Right ventricle myocardium superior (tissue), 1 donor: ENCODE data around the gene NUB1. TPM values are rescaled to one million over a fixed set of nuclear protein-coding genes. Genes with fewer than 3 reads are reported as not detected.

ENCODE experiments used
- ATAC-seq: fragments of 200-7000 bp; cut with Tn5 transposase; one replicate; pipeline ENCODE4 v1.9.1; 2020; ENCODE audit warnings: mild to moderate bottlenecking; ENCODE audit not compliant: poor library complexity
- DNase-seq: peaks from one replicate; pipeline ENCODE4 v3.0.0-alpha.2; 2020
- intact Hi-C: fragments of 100-400 bp; cut with DNase I; formaldehyde crosslinking; loops from one replicate; pipeline ENCODE4 v1.11.2; 2022
- total RNA-seq: library from RNA; stranded (reverse); fragmentation: NEBNext Ultra II Directional; extraction: Animal tissue kit (Norgen Biotek cat#: 25700); gene quantifications from one replicate; pipeline ENCODE4 v1.2.1, GENCODE V29; 2021
- donor health status: DM: no; HTN: yes; CAD: no; lungs with severe emphysema.

The NUB1 gene
- total RNA-seq, 1 donor from 2014 or later = 30.8 TPM

DNA sequence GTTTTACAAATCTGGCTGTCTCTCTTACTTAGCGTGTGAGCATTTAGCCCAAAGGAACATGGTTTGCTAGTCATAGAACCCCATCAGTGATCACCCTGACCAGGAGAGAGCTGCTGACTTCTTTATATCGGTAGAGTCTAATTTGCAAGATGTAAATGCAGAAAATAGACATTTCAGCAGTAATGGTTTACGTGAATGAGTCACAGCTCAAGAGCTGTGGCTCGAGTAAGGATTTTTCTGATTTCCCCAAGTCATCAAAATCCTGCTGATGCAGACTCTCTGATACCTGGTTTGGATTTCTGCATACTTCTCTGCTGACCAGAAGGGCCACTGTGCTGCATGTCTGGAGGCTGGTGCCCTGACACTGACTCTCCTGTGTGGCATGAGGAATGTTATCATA lies 25.7 kb downstream of the NUB1 start:
- ATAC-seq (no peak), DNase-seq (no peak)
- intact Hi-C loops = loop anchor here (5.0 kb wide), 1 partner anchor 395 kb away; no protein-coding TSS in a partner anchor

DNA sequence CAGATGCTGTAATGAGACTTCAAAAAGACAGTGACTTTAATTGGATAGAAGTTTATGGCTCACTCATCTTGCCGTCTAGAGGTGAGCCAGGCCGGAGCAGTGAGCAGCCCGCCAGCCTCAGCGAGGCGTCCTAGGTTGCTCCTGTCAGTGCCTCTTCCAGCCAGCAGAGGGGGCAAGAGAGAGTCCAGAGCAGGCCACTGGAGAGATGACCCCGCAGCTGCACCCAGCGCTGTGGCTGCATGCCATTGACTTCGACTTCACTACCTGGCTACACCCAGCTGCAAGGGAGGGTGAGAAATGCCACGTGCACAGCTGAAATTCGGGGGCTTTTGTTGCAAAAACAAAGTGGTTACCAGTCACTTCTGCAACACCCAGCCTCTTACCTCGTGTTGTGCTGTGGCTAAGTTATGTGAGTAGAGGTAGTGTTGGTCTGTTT lies 26.5 kb downstream of the NUB1 start:
- intact Hi-C loops = loop anchor here (2.0 to 5.0 kb wide), 2 partner anchors 81 to 394 kb away; no protein-coding TSS in a partner anchor
- DNase-seq (peak; percentile 90), ATAC-seq (peak; percentile 98)

DNA sequence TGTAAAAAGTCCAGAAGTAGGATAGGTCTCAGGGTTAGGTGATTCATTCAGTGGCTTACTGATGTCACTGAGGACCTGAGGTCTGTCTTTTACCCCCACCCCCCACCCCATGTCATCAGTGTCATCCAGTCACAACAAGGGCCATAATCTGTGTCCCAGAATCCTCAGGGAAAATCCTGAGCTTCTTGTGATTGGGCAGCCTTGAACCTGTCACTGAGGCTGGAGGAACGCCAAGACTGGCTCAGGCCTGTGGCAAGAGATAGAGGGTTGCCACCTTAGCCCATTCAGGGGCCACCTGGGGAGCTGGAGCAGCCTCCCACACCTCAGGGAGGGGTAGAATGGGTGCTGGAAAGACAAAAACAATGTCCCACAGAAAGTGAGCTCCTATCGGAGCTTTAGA lies 29.7 kb downstream of the NUB1 start:
- intact Hi-C loops = no loop called here
- no peak for DNase-seq
- ATAC-seq = no peak

DNA sequence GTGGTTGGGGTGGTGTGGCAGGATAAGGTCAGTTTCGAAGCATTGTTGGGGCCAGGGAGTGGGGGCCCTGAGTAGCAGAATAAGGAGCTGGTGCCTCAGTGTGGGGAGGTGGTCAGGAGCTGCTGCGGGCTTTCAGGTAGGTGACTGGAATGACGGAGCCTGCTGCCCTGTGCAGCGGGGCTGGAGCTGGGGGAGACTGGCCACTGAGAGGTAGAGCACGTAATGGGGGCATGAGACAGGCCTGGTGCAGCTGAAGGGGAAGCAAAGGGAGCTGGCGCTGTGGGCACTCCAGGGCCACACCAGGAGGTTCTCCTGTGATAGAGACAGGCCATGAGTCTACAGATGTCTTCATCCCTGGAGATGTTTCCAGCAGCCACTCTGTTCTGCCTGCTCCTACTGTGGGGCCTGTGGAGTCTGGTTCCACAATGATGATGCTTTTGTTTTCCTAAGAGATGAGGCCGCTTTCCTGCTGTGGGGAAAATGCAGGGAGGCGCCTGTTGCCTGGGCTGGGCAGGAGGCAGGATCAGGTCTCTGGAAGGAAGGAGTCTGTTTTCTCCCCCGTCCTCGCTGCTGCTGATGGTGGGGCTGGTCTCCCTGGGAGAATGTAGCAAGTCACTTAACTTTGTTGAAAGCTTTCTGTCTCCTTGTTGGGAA lies 31.1 kb downstream of the NUB1 start:
- intact Hi-C loops = no loop called here
- no peak for DNase-seq
- ATAC-seq = no peak

DNA sequence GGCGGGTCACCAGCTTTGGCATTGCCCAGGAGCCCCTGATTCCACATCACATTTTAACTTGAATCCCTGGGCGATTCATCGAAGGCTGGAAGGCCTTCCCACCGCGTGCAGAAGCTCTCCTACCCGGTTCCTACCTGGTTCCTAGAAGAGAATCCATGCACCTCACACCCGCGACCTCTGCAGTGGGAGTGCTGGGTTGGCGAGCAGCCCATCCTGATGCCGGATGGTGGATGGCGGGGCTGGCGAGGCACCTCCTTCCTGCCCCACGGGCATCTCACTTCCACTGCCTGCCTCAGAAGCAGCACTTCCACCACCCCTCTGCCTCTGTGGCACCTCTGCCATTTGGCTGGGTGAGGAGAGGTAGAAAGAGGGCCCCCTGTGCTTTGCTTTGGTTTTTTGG lies 32.0 kb downstream of the NUB1 start:
- no peak for DNase-seq
- no peak for ATAC-seq
- intact Hi-C loops = no loop called here

DNA sequence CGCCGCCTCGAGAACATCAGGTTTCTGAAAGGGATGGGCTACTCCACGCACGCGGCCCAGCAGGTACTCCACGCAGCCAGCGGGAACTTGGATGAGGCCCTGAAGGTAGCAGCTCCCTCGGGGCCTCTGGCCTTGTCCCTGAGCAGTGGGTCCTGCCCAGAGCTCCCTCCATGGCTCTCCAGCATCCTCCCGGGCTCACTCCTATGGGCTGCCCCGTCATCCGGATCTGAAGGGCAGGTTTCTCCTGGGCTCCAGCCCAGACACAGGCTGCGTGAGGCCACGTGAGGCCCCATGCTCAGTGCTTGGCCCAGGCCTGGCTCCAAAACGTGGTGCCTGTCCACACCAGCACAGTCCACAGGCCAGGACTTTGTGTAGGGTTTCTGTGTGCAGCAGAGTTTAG lies 32.5 kb downstream of the NUB1 start:
- peak; percentile 83 for ATAC-seq
- no peak for DNase-seq
- intact Hi-C loops = no loop called here

DNA sequence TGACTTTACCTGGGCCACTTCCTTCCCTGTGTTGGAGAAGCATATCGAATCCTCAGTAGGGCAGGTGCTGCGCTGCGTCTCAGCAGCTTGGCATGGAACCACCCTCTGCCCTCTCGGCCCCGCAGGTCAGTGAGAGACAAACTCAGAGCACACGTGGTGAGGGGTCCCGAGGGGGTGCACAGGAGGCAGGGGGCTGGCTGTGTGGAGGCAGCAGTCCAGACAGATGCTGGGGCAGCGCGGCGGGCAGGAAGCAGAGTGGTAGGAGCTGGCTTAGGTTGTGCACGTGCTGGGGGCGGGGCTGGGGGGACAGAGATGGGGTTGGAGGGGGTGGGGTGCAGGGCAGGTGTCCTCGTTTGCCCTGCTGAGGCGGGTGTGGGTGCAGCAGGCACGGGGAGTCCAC lies 33.1 kb downstream of the NUB1 start:
- no peak for DNase-seq
- intact Hi-C loops = no loop called here
- no peak for ATAC-seq

DNA sequence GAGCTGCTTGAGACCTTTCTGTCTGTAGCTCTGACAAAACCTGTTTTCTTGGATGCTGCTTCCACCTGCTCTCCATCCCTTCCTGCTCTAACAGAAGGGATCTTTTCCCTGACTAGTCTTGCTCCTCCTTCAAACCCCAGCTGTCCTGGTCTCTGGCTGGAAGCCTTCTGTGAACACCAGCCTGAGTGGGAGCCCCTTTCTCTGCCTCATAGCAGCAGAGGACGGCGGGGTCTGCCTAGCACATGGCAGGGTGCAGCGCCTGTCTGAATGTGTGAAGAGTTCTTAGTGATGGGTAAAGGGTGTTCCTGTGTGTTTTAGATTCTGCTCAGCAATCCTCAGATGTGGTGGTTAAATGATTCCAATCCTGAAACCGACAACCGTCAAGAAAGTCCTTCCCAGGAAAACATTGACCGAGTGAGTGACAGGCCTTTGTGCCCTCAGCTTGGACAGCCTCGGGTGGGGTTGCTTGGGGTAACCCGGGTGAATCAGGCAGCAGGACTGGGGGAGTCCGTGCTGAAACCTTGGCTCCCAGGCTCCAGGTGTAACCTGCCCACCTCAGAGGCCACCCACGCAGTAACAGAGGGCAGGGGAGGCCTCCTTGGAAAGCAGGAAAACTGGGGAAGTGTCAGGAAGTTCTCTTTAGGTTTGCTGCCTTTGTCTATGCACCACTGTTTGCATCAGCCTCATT lies 34.1 kb downstream of the NUB1 start:
- intact Hi-C loops = no loop called here
- ATAC-seq (no peak), DNase-seq (no peak)

DNA sequence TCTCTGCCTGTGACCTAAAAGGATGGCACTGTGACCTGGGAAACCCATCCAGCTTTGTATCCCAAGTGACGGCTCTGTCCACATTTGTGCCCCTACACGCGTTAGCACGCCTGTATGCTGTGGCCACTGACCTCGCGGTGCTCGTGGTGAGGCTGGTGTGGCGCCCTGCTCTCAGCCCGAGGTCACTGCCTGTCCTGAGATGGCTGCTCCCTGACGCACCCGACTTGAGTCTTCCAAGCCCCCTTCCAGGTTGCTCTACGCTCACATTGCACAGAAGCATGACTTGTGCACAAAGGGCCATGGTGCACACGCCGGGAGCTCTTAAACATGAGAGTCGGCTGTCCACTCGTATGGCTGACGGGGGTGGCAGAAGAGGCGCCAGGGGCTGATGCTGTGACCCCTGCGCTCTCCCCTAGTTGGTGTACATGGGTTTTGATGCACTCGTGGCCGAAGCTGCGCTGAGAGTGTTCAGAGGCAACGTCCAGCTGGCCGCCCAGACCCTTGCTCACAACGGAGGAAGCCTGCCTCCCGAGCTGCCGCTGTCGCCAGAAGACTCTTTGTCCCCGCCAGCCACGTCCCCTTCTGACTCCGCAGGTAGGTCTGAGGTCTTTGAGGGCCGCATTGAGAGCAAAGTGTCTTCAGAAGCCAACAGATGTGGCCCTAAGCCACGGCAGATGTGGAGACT lies 34.7 kb downstream of the NUB1 start:
- ATAC-seq = no peak
- intact Hi-C loops = no loop called here
- no peak for DNase-seq

DNA sequence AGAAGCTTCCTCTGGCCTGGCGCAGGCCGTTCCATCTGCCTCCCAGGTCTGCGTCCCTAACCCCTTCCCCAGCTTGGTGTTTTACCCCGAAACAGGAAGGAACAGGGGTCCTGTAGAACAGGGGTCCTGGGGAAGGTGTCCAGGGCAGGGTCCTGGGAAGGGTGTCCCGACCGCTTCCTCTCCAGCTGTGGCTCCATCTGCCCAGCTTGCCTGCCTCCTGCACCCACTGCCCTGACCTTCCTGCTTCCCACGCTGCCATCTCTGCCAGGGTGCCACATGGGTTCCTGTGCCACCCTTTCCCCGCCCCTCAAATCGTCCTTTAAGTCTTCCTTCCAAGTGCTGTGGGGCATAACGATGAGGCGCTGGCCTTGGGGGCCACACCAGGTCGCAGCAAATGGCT lies 35.8 kb downstream of the NUB1 start:
- DNase-seq = no peak
- intact Hi-C loops = no loop called here

DNA sequence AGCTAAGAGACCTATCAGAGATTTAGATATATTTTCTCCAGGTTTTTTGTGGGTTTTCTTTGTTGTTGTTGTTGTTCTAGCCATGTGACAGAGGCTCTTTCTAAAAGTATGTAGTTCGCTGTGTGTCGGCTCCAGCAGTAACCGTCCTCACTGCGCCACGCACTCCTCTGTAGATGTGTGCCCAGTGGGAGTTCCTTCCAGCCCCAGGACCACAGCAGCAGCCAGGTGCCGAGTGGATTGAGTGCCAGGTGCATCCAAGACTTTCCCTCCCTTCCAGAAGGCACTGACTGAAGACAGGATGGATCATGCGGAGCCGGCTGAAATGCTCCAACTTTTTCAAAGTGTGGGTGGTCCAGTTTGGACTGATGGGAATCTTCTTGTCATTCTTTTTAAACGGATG lies 36.4 kb downstream of the NUB1 start:
- intact Hi-C loops = no loop called here
- ATAC-seq = no peak

More for the DNA sequence above, 35.8 kb downstream of the NUB1 start:
- no peak for ATAC-seq

DNA sequence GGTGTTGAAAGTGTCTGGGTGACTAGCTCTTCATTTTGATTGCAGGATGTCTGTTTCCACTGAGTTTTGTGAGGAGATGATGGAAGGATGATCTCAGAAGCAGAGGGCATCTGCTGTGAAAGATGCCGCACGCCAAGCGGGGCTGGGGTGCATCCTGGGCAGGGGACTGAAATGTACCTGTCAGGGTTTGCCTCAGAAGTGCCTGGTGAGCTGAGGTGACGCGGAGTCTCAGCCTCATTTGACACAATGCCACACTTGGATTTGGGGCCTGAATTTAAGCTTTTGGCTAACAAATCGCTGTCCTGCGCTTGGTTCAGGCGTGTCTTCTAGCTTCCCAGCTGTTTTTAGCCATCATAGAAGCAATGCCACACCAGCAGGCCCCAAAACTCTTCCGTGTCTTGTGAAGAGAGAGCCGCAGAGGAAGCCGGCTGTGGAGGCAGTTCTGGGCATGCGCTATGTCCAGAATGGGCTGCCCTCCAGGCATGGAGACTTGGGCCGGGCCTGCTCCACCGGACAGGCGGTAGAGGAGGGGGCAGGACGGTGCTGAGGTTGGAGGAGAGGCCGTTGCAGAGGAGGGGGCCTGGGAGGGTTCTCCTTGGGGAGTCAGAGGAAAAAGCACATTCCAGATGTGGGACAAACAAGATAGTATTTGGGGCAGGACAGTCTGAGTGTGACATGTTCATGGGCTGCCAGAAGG lies 37.0 kb downstream of the NUB1 start:
- no peak for ATAC-seq
- DNase-seq = no peak
- intact Hi-C loops = no loop called here

More for the DNA sequence above, 36.4 kb downstream of the NUB1 start:
- DNase-seq = no peak

DNA sequence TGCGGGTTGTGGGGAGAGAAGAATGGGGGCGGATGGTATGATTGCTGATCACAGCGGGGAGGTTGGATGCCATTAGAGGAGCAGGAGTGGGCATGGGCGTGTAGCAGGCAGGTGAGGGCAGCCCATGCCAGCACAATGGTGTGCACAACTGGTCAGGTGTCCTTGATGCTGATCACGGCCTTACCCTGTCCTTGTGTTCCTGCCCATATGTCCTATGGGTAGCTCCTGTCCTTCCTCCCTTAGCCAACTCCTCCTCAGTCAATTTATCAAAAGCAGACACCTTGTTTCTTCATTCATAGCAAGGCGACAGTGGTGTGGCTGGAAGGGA lies 37.5 kb downstream of the NUB1 start:
- ATAC-seq (no peak), DNase-seq (no peak)
- intact Hi-C loops = no loop called here

DNA sequence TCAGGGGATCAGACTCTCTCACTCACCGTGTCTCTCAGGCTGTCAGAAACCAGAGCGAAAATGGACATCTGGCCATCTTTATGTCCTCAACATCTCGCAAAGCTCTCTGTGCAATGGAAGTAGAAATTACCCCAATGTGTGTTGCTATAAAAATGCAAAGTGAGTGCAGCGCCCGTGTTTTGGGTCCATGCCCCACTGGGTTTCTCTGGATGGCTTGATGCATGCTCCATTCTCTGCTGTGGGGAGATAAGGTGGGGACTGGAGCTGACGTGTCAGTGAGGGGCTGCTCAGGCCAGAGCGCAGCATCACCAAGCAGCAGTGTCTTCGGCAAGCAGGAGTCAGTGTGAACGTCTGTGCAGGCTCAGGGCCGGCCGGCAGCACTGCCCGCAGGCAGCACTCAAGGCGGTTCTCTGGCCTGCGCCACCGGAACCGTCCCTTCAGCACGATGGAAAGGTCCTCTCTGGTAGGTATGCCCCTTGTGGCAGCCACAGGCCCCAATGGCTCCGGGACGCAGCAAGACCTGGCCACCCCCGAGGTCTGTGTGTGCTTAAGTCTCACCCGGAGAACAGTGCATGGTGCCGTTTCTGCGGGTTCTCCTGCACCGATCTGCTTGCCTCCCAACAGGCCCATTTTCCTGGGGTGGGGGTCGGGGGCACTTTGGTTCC lies 38.1 kb downstream of the NUB1 start:
- ATAC-seq (no peak), DNase-seq (no peak)
- intact Hi-C loops = no loop called here

DNA sequence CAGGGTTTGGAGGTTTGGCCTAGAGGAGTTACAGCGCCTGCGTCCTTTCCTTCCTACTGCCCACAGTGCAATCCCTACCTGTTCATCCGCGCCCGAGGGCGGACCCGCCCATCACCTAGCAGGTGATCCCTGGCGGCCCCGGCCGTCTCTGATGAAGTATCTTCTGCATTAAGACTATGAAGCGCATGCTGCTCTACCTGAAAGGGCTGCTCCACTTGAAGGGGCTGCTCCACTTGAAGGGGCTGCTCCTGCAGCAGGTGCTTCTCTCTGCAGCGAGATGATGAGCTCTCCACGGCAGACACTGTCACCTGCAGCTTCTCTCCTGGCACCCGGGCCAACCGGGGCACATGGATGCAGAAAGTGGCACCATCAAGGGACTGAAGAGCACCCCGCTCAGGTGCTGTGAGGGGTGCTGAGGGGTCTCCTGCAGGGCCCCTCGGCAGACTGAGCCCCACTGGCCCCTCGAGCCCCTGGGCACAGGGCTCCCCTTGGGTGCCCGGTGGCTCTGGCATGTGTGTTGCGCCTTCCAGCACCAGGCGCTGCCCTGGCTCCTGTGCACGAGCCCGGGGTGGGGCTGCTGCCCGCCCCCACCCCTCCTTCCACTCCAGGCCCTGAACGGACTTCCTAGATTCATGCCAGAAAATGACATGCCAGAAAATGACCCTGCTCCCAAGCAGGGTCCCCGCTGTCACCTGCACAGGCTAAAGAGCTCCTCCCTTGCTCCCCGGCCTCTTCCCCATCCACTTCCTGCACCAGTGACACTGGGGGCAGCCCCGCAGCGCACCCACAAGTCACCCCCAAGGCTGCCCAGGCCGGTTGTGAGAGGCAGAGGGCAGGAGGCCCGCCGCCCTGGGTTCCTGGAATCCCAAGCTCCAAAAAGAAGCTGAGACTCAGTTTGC lies 38.8 kb downstream of the NUB1 start:
- ATAC-seq (peak; percentile 8), DNase-seq (no peak)
- intact Hi-C loops = no loop called here

DNA sequence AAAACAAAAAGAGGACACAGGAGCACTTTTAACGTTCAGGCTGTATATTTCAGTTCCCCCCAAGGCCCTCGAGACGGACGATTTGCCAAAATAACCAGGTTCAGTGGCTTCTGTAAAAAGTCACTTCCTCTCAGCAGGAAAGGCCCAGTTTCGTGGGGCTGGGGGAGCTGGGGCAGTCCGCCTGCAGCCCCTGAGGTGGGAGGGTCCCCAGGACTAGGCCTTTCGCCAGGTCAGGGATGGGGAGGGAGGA lies 39.4 kb downstream of the NUB1 start:
- intact Hi-C loops = no loop called here
- DNase-seq (no peak), ATAC-seq (no peak)

DNA sequence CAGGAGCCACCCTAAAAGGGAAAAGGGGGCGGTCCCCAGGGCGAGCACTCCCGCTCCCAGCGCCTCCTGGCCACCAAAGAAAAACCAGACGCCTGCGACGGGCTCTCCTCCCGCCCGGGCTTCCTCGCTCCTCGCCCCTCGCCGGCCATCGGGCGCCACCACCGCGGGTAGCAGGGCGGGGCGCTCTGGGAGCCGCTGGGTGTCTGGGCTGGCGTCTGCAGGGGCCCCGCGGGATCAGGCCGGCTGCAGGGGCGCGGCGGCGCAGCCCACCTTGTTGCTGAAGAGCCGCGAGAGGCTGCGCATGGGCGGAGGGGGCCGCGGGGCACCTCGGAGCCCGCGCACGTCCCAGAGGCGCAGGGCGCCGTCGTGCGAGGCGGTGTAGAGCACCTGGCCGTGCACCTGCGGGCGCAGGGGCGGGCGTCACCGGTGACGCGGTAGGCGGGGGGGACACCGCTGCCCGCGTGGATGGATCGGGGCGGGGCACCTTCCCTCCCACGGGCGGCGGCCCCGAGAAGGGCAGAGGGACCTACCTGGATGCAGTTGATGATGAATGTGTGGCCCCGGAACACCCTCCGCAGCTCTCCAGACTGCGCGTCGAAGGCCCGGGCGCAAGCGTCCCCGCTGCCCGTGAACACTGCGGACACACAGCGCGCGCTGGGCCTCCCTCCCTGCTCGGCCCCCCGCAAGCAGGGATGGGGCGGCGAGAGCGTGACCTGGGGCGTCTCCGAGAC lies 39.9 kb downstream of the NUB1 start:
- no peak for DNase-seq
- intact Hi-C loops = no loop called here
- ATAC-seq = peak; percentile 23
